Measurements from ENCODE around the gene USP26.

GRCh38 chrX:133045986-133046385 is 50.9 kb downstream of the USP26 start:
- no peak for TF ChIP-seq POLR2A (IDR thresholded peaks at IDR 0.05)
- TF ChIP-seq CTCF (IDR thresholded peaks at IDR 0.05), result peak in 3 of 12 donors; percentile 9 to 17 (median 16)
